Fibroblast of skin of right biceps (primary cell): ENCODE measurements around the gene DYNC1H1.
"Not testable (repeated sequence)": the region's sequence is repeated elsewhere in the genome, so short reads cannot be mapped to it uniquely, and the experiment has no call there.

ENCODE experiments used
- DNase-seq: peaks from one replicate; pipeline ENCODE4 v3.0.0-alpha.2; 2013

The DYNC1H1 gene

DNA sequence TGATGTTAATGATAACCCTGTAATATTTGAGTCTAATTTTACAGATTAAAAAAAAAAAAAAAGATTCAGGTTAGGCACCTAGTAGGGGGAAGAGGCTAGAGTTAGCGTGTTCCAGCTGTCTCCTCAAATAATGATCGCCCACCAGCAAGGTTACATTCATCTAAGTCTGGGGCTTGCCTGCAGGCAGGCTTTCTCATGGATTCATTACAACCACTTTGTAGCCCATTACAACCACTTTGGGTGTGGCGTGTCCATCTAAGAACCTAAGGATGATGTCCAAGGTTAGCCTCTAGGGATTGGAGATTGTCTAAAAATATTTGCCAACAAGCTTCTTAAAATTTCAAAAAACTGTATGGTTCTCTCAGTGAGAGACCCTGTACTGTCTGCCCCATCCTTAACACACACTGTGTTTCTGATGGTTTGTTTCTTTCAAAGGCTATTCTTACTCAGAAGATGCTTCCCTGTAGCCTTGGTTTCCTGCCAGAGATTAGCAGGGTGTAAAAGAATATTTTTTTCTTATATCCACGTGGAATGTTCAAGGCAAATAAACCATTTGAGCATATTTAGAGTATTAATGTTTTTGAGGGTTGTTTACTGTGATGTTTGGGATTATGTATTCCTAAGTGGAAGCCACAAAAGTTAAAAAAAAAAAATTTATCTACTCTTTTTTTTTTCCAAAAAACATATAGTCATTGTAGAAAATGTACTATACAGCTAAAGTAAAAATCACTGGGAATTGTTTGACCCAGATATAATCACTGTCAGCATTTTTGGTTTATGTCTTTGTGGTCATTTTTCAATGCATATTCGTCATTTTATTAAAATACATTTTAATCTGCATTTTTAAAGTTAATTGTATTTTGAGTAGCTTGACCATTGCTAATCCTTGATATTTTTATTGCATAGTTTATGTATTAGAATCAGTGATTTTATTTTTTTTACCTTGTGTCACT lies 1.7 kb downstream of the DYNC1H1 start:
- peak; percentile 27 for DNase-seq

DNA sequence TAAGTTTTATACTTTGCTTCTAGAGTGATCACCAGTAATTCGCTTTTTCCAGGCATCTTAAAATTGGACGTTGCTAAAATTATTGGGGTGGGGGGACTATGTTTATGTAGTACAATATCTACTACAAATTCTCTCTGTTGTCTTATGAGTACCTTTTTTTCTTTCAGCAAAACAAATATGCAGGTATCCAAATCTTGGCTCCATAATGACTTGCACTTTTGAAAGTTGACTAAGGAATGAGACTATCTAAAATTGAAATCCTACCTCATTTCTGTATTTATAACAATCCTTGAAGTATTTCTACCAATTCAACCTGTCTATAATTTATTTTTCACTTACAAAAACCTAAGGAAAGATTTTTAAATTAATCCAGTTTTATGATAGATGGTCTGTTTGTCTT lies 2.4 kb downstream of the DYNC1H1 start:
- no peak for DNase-seq

DNA sequence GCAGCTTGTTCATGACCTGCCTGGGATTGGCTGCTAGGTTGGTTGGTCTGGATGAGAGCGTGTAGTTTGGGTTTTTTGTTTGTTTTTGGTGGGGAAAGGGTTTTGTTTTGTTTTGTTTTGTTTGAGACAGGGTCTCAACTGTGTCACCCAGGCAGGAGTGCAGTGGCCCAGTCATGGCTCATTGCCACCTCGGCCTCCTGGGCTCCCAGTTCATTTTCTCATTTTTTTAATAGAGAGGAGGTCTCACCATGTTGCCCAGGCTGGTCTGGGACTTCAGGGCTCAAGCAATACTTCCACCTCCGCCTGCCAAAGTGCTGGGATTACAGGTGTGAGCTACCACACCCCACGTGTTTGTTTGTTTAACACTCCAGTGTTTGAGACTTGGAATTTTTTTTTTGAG lies 3.8 kb downstream of the DYNC1H1 start:
- no peak for DNase-seq

DNA sequence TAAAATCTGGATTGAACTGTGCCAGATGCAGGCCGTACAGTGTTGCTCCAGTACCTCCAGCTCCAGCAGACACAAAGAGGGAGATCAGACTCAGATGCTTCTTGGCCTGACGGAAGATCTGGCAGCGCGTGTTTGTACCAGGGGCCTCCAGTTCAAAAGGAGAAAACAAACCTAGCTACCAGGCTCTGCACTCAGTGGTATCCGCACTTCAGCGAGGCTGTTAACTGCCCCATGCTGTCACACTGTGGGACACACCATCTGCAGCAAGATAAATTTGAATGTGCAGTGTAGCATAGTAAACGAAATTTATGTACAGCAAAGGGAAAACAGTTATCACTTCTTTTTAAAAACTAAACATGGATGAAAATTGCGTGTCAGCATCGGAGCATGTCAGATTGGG lies 5.1 kb downstream of the DYNC1H1 start:
- no peak for DNase-seq

DNA sequence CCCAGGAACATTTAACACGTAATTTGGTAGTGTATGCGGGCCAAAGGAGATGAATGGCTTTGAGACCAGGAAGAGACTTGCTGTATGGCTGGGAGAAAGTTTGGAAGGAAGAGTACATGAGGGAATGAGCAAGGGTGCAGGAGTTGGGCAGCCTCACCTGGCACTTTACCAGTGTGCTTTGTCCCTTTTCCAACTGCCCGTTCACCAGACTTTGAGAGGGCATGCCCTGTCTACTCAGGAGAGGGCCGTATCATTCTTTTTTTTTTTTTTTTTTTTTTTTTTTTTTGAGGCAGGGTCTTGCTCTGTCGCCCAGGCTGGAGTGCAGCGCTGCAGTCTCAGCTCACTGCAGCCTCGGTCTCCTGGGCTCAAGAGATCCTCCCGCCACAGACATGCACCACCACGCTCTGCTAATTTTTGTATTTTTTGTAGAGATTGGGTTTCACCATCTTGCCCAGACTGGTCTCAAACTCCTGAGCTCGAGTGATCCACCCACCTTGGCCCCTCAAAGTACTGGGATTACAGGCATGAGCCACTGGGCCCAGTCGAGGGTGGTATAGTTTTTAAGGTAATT lies 6.5 kb downstream of the DYNC1H1 start:
- DNase-seq = no peak

DNA sequence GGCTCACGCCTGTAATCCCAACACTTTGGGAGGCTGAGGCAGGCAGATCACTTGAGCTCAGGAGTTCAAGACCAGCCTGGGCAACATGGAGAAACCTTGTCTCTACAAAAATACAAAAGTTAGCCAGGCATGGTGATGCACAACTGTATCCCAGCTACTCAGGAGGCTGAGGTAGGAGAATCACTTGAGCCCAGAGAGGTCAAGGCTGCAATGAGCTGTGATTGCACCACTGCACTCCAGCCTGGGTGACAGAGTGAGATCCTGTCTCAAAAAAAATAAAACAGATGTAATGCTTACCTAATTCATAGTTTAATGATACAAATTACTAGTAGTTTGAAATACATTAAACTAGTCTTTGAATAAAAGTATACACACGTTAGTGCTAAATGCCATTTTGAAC lies 7.1 kb downstream of the DYNC1H1 start:
- DNase-seq = not testable (repeated sequence)

DNA sequence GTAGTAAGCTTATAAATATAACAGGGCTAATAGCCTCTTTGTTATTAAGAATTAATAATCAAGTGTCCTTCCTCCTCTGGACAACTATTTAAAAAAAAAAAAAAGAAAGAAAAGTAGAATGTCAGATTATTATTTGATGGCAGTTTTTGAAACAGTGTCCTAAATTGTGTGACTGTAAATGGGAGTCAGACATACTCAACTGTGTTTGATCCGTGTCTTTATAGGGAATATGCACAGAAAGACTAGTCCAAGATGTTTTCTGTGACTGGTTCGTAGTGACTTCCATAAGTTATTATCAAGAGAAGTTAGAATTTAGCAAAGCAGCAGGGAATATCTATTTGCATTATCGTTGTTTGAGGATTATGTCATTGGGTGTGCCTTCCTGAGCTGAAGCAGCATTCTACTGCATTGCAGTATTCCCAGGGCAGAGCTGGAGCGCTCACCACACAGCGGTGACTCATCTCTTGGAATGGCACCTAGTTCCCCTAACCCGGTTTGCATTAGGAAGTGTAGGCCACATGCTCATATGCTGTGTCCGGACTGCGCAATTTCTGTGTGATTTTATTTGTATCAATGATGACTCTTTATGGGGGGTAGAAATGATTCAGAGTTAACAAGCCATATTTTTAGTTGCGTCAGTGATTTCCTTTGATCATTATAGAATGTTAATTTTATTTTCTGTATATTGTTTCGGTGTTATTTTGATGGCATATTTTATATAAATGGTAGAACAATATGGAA lies 7.9 kb downstream of the DYNC1H1 start:
- peak; percentile 100 for DNase-seq

DNA sequence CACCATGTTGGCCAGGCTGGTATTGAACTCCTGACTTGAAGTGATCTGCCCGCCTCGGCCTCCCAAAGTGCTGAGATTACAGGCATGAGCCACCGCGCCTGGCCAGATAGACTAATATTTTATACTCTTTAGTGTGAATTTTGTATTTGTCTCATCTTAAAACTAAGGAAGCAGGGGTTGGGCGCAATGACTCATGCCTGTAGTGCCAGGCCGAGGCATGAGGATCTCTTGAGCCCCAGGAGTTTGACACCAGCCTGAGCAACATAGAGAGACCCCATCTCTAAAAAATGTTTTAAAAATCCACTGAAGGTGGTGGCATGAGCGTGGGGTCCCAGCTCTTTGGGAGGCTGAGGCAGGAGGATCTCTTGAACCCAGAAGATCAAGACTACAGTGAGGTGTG lies 9.0 kb downstream of the DYNC1H1 start:
- no peak for DNase-seq

DNA sequence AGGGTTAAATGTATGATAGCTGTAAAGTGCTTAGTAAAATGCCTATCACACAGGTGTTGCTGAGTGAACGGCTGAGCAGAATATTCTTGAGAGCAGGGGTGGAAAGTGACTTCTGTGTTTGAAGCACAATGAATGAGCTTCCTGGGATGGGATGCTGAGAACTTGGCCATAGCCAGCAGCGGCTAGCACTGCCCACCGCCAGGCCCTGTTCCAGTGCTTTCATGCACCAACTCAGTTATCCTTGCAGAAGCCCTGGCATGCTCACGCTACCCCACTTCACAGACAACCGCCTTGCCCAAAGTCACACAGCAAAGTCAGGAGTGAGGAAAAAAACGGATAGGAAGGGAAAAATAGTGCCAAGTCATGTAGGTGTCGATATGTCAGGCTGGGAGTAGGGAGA lies 10.9 kb downstream of the DYNC1H1 start:
- no peak for DNase-seq

DNA sequence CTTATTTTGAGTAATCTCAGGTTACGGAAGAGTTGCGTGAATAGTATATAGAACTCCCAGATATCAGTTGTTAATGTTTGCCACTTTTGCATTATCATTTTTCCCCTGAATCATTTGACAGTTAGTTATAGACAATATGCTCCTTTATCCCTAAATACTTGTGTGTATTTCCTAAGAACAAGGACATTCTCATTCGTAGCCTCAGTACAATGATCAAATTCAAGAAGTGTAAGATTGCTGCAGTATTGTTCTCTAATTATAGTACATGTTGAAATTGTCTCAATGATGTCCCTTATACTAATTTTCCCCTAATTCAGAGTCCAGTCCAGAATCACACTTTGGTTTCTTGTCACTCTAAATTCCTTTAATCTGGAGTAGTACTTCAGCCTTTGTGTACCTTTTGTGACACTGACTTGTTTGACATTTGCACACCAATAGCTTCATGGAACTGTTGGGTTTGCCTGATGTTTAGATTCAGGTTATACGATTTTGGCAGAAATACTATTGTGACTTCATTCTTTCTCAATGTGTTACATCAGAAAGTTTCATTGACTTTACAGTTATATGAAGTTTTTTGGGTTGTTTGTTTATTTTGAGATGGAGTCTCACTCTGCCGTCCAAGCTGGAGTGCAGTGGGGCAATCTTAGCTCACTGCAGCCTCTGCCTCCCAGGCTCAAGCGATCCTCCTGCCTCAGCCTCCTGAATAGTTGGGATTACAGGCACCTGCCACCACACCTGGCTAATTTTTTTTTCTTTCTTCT lies 13.1 kb downstream of the DYNC1H1 start:
- DNase-seq = no peak

DNA sequence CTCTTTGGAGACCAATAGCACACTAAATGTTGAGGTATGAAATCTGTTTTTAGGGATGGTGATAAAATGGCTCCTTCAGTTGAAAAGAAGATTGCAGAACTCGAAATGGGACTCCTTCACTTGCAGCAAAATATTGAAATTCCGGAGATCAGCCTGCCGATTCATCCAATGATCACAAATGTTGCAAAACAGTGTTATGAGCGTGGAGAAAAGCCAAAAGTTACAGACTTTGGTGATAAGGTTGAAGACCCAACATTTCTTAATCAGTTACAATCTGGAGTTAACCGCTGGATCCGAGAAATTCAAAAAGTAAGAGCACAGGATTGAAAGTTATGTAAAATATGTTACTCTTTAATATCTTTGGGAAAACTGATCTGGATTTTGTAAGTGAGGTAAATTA lies 15.3 kb downstream of the DYNC1H1 start:
- no peak for DNase-seq

DNA sequence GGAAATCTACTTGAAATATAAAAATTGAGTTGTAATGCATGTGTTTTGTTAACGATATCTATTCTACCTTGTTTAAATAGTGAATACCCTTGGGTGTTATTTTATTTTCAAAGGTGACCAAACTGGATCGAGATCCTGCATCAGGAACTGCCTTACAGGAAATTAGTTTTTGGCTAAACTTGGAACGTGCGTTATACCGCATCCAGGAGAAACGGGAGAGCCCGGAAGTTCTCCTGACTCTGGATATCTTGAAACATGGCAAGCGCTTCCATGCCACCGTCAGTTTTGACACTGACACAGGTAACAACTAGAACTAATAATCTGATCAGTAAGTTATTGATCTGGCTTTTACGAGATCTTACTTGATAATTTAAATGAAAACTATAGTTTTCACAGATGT lies 15.9 kb downstream of the DYNC1H1 start:
- DNase-seq = no peak

DNA sequence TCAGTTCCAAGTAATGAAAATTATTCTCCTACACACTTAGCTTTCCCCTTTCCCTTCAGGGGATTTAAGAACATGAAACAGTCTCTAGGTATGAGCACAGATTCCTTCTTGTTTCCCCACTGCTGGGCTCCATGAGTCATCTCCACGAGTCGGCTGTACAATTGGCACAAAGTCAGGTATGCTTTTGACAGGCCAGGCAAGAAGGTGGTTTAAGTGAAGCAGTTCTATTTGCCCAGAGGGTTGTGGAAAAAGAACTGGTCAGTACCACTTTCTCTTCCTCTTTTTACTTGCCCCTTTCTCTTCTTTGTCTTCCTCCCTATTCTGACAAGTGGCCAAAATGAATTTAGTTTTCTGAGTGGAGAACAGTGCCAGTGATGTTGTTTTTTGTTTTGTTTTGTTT lies 16.3 kb downstream of the DYNC1H1 start:
- peak; percentile 97 for DNase-seq

DNA sequence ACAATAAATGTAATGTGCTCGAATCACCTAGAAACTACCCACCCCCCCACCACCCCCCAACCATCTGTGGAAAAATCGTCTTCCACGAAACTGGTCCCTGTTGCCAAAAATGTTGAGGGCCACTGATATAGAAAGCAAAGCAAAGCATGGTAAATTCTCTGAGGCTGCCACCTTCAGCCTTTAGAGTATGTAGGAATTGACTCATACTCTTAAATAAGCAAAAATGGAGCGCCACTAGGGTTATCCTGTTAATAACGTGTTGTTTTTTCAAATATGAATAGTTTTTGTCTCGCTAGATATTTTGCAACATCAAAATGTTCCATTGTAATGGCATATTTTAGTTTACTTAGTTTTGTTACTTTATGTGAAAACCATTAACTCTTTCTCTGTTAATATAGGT lies 18.2 kb downstream of the DYNC1H1 start:
- DNase-seq = no peak

DNA sequence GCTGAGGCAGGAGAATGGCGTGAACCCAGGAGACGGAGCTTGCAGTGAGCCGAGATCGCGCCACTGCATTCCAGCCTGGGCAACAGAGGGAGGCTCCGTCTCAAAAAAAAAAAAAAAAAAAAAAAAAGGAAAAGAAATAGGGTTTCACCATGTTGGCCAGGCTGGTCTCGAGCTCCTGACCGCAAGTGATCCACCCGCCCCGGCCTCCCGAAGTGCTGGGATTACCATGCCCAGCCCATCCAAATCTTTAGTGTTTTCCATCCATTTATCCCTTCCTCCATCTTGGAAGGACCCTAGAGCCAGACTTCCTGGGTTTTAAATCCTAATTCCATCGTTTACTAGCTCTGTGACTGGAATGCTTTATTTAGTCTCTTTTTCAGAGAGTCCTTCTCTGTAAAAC lies 20.5 kb downstream of the DYNC1H1 start:
- not testable (repeated sequence) for DNase-seq

DNA sequence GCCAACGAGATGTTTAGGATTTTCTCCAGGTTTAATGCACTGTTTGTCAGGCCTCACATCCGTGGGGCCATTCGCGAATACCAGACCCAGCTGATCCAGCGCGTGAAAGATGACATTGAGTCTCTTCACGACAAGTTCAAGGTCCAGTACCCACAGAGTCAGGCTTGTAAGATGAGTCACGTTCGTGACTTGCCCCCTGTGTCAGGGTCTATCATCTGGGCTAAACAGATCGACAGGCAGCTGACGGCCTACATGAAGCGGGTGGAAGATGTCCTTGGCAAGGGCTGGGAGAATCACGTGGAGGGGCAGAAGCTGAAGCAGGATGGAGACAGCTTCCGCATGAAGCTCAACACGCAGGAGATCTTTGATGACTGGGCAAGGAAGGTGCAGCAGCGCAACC lies 21.6 kb downstream of the DYNC1H1 start:
- no peak for DNase-seq

DNA sequence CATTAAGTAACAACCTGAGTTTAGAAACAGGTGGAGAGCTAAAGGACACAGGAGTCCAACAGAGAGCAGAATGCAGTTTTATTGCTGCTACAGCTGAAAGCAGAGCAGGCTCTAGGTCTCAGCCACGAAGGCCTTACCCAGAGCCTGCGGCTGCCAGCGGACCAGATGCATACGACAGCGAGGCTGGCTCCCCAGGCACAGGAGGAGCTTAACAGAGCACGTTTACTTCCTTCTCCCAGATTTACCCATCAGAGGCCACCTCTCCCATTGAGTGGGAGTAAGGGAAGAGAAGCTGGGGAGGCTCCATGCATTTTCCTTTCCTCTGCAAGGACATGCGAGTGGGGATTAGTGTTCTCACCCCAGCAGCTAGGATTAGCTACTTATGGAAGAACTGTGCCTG lies 22.6 kb downstream of the DYNC1H1 start:
- DNase-seq = no peak

DNA sequence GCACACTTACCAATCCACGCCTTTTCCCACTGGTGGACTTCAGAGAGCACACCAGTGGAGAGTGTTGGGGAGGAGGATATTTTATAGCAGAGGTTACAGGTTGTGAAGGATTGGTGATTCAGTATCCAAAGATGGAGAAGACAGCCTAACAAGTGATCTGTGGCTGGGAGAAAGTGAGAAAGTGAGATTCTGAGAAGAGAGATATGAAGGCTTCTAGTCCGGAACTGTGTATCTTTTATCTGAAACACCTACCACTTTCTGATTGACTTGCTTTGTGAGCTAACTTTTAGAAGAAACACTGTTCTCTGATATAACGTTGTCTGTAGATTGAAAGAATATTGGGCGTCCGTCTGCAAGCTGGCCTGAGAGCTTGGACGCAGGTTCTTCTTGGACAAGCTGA lies 24.0 kb downstream of the DYNC1H1 start:
- no peak for DNase-seq

DNA sequence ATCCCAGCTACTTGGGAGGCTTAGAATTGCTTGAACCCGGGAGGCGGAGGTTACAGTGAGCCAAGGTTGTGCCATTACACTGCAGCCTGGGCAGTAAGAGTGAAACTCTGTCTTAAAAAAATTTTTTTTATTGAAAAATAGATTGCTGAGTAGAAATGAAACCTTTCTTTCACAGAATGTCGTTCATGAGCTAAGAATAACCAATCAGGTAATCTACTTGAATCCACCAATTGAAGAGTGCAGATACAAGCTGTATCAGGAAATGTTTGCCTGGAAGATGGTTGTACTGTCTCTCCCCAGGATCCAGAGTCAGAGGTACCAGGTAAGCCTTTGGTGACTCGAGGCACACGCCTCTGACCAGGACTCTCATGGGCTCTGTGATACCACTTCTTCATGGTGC lies 27.0 kb downstream of the DYNC1H1 start:
- DNase-seq = no peak

DNA sequence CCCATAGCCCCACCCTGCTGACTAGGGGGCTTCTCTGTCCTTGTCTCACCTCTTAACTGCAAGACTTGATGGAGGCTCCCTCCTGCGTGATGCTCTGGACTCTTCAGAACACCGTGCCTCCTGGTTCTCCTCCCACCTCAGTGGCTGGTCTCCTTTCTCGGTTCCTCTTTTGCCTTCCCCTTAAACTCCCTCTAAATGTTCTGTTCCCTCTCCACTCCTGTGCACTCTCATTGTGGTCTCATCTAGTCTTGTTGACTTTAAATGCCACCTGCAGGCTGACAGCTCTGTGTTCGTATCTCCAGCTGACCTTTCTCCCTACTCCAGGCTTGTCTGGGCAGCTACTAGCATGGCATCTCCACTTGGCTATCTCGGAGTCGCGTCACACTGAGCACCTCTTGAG lies 28.3 kb downstream of the DYNC1H1 start:
- no peak for DNase-seq

DNA sequence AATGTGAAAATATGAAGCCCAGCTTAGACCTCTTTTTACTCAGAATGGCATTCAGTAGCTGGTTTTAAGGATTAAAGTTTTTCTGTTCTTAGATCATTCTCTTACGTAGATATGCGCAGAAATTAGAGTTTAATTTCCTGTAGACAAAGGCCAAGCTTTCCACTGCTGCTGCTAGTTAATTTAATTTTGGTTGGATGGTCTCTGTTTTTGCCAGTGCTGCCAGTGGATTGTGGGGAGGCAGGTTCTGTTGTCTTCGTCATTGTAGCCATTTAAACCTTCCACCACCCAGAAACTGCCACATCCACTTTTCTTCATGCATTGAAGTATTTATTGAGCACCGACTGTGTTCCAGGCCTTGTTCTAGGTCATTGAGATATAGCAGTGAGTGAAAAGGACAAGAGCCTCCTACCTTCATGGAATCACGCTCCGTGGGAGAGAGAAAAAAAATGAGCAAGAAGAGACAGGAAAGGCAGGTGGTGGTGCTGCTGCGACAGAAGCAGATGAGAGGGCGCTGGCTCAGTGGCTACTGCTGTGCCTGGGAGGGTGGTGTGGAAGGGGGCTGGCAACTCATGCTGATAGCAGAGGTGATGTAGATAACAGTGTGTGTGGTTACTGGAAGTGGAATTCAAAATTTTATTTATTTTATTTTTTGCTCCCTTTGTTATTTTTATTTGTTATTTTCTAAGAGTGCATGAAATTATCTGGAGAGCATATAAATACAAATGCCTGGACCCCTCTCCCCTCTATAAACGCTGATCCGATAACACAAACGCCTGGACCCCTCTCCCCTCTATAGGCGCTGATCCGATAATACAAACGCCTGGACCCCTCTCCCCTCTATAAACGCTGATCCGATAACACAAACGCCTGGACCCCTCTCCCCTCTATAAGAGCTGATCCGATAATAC lies 33.3 kb downstream of the DYNC1H1 start:
- DNase-seq = no peak

DNA sequence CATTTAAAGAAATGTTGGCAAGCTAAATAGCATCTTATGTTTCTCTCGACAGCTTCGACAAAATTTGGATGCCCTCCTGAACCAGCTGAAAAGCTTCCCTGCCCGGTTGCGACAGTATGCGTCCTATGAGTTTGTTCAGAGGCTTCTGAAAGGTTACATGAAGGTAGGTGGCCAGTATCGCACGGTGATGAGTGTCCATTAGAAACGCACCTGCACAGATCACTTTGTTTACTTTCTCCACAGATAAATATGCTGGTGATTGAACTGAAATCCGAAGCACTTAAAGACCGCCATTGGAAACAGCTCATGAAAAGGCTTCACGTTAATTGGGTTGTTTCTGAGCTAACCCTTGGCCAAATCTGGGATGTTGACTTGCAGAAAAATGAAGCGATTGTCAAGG lies 36.5 kb downstream of the DYNC1H1 start:
- DNase-seq = no peak
